Neuron (in vitro differentiated cells): ENCODE measurements around the gene CARD19.

Experiments used
- H2AFZ ChIP-seq: one replicate; pipeline ENCODE4 v1.6.1; 2013; ENCODE audit warnings: low read depth, mild to moderate bottlenecking, inconsistent platforms, low read length, moderate library complexity
- H3K27me3 ChIP-seq: one replicate; pipeline ENCODE4 v1.6.1; 2013; ENCODE audit warnings: low read length; ENCODE audit not compliant: insufficient read depth
- H3K36me3 ChIP-seq: one replicate; pipeline ENCODE4 v1.6.1; 2013; ENCODE audit warnings: low read length; ENCODE audit not compliant: insufficient read depth
- H3K4me1 ChIP-seq: one replicate; pipeline ENCODE4 v1.6.1; 2013; ENCODE audit warnings: low read length; ENCODE audit not compliant: insufficient read depth
- H3K4me3 ChIP-seq: 2 replicates; pipeline ENCODE4 v1.5.1; 2013; ENCODE audit warnings: mild to moderate bottlenecking, low read length, moderate library complexity
- H3K9me3 ChIP-seq: one replicate; pipeline ENCODE4 v1.6.1; 2013; ENCODE audit warnings: low read length

Gene CARD19

DNA sequence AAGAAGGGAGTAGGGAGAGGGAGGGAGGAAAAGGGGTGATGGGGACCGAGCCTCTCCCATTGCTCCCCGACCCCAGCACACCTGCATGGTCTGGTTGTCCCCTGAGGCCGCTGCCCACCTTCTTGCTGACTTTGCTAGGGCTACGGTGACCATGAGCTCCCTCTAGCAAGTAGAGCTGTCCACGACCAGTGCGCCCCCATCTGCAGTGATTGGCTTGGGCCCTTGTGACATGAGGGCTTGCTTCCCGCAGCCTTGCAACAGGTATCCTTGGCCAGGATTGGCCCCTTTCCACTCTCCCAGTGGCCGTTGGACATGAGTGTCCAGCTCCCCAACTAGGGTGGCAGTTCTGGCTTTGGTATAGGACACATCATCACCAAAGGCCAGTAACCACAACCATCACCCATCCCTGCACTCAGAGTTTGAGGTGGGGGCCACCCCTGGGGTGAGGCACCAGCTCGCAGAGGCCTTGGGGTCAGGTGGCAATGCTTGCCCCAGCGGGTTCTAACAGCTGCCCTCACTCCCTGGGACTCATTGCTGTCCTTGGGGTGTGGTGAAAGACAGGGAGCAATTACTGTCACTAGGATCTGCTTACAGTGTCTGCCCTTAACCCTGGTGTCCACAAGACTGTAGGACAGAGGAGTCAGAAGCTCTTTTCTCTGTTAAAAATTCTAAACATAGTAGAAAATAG, 55.2 kb downstream of the CARD19 start:
- H3K4me3 ChIP-seq, result no peak overlapping the region
- no peaks in the 10 kb centered on the region for H3K4me1 ChIP-seq
- no peak overlapping the region for H2AFZ ChIP-seq
- no peaks in the 10 kb centered on the region for H3K9me3 ChIP-seq
- no peaks in the 10 kb centered on the region for H3K27me3 ChIP-seq
- H3K36me3 ChIP-seq, result no peaks in the 10 kb centered on the region

DNA sequence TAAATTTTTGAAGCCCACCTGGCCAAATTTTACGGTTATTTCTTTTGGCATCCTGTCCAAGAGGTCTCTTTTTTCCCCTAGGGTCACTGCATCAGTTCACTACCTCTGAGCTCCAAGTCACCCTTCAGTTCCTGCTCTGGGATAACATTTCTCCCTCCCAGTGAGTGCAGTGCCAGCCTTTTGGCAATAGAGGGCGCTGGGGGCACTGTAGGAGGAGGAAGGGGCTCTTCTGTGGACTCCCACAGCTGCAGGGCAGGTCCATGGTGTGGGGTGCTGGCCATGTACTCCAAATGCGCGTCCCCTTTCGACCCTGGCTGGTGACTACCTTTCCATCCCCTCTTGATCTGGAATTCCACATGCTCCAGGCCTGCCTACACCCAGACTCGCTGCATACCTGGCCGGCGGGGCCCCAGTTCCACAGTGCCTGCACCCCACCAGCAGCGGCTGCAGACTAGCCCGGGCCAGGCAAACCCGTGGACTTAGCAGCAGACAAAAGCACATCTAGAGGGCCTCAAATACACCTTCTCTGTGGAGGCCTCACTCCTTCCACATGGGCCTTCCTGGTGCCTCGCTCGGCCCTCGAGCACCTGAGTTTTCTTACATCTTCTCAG, 58.4 kb downstream of the CARD19 start:
- Histone ChIP-seq H3K27me3 (no peaks in the 10 kb centered on the region), H3K36me3 (no peaks in the 10 kb centered on the region), H3K9me3 (no peaks in the 10 kb centered on the region), H2AFZ (no peak overlapping the region), H3K4me1 (no peaks in the 10 kb centered on the region), H3K4me3 (no peak overlapping the region)

DNA sequence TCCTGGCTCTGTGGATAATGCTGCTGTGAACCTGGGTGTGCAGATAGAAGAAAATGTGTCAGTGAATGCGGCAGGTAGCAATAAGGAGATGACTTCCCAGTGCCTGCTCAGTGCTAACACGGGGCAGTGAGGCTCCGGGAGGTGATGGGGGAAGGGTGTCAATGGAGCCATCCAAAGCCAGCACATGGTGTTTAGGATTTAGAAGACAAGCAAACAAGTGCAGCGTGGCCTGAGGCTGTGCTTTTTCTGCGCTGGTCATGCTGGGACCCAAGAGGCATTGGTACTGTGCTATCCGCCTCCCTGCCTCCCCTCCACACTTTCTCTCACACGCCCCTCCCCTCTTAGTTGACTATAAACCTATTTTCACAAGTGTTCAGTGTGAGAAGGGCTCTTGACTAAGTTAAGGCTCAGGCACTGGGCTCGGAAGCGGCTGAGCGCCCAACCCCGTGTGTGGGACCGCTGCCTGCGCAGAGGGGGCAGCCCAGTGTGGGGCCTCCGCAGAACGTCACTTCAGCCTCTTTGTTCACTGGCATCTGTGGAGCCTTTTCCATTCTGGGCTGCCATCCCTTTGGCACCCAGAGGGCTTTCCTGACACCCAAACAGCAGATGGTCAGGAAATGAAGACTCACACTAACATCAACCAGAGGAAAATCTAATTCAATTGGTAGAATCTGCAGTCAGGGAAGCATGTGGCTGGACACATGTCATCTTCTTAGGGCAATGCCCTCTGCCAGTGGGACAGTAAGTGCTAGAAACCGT, 59.9 kb downstream of the CARD19 start:
- no peaks in the 10 kb centered on the region for H3K4me1 ChIP-seq

DNA sequence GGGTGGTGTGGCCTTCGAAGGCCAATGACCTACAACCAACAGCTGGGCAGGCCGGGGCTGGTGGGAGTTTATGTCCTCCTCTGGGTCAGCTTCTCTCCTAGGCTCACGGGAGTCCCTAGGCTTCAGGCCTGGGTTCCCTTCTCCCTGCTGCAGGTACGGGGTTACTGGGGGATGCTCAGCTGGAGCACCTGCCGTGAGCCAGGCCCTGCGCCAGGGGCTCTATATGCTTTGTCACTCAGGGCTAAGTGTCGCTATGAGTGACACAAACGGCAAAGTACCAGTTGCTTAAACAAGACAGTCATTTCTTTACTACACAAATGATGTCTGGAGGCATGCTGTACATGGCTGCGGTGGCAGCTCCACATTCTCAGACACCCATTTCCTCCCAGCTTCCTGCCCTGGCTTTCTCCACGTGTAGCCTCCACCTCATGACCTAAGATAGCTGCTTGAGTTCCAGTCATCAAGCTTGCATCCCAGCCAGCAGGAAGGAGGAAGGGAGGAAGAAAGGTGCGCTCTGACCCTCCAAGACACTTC, 60.5 kb downstream of the CARD19 start:
- Histone ChIP-seq H3K4me3 (no peak overlapping the region), H3K27me3 (no peaks in the 10 kb centered on the region), H3K9me3 (no peaks in the 10 kb centered on the region), H3K36me3 (no peaks in the 10 kb centered on the region), H3K4me1 (no peaks in the 10 kb centered on the region), H2AFZ (no peak overlapping the region)

More for the DNA sequence above, 59.9 kb downstream of the CARD19 start:
- Histone ChIP-seq H3K36me3 (no peaks in the 10 kb centered on the region), H3K27me3 (no peaks in the 10 kb centered on the region), H2AFZ (no peak overlapping the region), H3K9me3 (no peaks in the 10 kb centered on the region), H3K4me3 (no peak overlapping the region)

DNA sequence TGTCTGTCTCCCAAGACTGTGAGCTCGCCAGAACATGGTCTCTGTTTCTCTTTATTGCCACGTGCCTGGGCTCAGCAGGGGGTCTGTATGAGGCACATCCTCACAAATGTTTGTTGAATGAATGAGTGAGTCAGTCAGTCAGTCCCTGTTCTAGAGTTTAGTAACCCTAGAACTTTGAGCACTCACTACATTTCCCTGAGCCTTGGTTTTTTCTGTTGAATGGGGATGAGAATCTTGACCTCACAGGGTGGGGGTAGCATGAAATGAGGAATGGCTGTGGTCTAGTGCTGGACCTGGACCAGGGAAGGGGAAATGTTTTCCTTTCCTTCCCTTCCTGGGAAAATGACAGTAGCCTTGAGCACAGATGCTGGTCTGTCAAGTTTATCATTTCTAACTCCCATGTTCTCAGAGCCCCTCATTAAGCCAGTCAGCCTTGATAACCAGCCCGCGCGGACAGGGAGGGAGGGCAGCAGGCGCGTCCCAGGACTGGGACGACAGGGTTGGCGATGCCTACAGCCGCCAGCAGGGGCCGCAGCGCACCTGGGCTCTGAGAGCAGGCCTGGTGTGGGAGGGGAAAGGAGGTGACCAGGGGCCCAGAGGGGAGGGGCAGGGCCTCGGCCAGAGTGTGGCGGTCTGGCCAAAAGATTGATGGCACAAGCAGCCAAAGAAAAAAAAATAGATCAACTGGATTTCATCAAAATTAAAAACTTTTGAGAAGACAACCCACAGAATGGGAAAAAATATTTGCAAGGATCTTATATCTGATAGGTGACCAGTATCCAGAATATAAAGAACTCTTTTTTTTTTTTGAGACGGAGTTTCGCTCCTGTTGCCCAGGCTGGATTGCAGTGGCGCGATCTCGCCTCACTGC, 63.8 kb downstream of the CARD19 start:
- no peak overlapping the region for H2AFZ ChIP-seq
- H3K4me3 ChIP-seq, result no peak overlapping the region
- H3K9me3 ChIP-seq, result no peaks in the 10 kb centered on the region
- no peaks in the 10 kb centered on the region for H3K27me3 ChIP-seq
- H3K36me3 ChIP-seq, result no peaks in the 10 kb centered on the region
- H3K4me1 ChIP-seq, result peaks cover 14% of the 10 kb centered on the region

DNA sequence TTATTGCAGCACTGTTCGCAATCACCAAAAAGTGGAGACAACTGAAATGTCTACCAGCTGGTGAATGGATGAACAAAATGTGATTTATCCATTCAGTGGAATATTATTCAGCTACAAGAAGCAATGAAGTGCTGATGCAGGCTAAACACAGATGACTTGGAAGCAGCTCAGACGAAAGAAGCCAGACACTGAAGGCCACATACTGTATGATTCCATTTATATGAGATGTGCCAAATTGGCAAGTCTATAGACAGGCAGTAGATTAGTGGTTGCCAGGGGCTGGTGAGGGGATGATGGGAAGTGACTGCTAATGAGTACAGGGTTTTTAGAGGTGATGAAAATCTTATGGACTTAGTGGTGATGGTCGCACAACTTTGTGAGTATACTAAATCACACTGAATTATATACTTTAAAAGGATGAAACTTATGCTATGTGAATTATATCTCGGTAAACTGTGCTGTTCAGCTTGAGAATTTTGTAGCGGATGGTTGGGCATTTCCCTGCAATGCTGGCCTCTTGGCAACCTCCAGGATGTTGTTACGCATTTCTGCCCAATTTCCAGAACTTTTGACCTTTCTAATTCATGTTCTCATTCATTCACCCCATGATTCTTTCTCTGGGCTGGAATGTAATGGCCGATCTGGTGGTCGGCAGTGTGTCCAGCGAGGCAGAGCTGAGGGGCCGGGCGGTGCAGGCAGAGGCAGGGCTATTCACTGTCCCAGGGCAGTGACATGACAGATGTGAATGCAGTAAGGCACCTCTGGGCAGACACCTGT, 66.0 kb downstream of the CARD19 start:
- Histone ChIP-seq H3K4me3 (no peak overlapping the region), H3K4me1 (peaks cover 14% of the 10 kb centered on the region), H3K9me3 (no peaks in the 10 kb centered on the region), H2AFZ (no peak overlapping the region), H3K27me3 (no peaks in the 10 kb centered on the region), H3K36me3 (no peaks in the 10 kb centered on the region)
